NCI-H1436 treated with DMSO at 0.1 percent for 48 hours (cell line): ENCODE results near the gene P3H4.
A peak's percentile ranks its signal among the peaks of the same experiment; 100 is the strongest.
"Not testable (repeated sequence)": the region's sequence is repeated elsewhere in the genome, so short reads cannot be mapped to it uniquely, and the experiment has no call there.

Experiments used
- DNase-seq: peaks from one replicate; lab custom pipeline; 2025; lab: John Stamatoyannopoulos, UW

Gene P3H4

DNA sequence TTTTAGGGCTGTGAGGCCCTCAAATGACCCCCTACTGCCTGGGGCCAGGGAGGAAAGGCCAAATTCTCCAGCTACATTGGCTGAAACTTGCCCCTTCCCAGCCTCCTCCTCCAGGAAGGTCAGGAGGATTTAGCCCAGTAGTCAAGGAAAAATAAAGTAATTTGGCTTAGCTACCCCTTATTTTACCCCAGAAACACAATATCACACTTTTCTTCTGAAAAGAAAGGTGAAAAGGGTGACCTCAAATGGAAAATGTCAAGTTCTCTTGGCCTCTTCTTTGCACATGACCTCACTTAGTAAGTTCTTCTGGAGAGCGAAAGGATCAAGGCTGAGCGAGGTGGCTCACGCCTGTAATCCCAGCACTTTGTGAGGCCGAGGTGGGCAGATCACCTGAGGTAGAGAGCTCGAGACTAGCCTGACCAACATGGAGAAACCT is 17.2 kb downstream of the P3H4 start:
- DNase-seq, result no peak

DNA sequence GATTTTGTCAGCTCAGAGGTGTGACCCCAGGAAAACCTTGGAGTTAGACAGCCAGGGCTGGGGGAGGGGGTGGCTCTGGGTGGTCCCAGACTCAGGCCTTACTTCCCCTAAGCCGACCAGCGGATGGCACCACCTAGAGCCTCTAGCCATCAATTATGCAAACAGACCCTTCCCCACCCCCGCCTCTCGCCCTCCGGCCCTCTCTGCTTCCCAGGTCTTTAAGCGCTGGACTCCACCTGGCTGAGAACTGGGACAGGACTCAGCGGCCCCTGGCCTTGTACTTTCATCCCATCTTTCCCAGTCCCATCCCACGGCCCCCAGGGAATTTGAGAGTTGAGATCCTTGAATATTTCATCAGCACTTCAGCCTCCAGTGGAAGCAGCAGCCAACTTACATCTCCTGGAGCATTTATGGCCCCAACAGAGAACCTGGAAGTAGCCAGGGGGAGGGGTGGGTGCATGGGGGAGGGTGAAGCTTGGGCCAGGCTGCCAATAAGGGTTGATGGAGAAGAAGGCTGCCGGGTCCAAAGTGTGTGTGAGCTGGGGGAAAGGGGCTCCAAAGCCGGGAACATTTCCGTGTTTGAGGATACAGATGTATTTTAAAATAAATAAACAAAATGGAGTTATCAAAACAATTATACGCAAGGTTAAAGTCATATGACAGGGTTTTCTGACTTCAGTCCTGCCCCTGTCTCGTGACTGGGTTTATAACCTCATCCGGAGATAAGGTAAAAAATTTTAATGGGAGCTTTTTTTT is 17.8 kb downstream of the P3H4 start:
- no peak for DNase-seq

DNA sequence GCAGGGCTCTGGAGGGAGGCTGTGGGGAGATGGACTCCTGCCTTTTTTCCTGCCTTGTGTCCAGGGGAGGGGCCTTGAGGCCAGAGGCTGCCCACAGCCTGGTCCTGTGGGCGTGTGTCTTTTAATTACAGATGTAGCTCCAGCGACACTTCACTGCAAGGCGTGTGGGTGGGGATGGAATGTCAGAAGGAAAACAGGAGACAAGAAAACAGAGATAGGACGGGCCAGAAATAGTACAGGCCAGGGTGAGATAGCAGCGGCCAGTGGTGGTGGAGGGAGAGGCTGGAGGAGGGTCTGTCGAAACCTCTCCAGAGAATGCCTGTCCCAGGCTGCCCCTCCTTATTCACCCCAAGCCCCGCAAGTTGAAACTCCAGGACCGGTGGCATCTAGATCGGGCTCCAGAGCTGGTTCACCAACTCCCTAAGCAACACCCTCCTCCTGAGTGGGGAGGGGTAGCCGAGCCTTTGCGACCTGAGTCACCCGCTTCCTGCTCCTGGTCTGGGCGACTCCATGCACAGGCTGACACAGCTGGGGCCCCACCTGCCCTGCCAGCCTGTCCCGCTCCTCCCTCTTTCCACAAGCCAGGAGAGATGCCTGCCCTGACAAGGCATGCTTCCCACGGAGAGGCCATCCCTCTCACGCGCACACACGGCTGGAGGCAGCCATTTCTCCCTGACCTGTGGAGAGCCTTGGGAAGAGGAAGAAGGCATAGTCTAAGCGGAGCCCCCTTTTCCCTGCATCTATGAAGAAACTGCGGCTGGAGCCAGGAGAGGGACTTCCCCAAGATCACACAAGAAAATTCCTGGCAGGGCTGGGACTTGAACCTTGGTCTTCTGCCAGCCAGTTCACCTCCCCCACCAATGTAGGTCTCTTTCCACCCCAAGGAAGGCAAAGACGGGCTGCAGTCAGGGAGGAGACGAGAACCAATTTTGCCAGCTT is 18.6 kb downstream of the P3H4 start:
- no peak for DNase-seq

DNA sequence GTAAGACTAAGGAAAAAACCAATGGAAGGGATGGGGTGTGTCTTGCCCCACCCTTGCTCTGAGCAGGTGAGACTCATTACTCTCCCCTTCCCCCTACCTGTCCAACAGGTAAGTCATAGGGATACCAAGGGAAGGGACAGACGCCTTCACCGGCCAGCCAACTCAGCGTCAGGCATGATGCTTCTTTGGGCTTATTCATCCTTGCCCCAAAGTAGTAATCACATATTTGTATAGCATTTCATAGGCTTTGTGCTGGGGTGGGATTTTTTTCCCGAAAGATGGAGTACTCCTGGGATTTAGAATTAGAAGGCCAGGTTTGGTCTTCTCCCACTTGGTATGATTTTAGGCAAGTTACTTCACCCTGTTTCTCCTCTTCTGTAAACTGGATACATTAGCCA is 24.7 kb downstream of the P3H4 start:
- no peak for DNase-seq

DNA sequence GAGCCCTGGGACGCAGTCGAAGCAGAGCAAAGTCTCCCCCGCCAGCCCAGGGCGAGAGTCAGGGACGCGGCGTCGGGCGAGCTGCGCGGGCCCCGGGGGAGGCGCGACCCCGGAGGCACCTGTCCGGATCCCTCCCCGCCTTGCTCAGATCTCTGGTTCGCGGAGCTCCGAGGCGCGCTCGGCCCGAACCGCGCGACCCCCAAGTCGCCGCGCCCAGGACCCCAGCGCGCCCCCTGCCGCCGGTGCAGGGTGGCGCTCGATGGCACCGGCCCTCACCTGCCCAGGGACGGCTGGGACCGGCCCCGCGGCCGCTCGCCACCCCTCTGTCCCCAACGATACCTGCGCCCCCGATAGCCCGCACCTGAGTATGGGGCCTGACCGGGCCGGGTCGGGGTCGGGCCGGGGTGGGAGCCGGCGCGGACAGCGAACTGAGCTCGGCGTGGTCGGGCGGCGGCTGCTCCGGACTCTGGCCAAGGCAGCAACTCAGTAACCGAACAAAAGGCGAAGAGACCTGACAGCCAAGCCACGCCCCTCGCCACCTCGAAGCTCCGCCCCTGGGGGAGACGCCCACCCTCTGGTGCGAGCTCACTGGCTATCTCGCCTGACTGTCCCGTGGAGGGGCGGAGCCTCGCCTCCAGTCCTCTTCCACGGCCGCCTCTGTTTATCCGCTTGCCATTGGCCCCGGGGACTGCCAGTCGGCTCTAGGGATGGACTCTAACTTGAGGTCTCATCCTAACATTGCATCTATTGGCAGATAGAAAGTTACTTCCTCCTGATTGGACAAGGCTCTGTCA is 25.3 kb downstream of the P3H4 start, which contains the start of gene JUP:
JUP (minus strand) TSS at position 485 of the 794 bp plus-strand sequence. CDS start 14,857 bp downstream, outside the sequence.
- peak; percentile 100 for DNase-seq

DNA sequence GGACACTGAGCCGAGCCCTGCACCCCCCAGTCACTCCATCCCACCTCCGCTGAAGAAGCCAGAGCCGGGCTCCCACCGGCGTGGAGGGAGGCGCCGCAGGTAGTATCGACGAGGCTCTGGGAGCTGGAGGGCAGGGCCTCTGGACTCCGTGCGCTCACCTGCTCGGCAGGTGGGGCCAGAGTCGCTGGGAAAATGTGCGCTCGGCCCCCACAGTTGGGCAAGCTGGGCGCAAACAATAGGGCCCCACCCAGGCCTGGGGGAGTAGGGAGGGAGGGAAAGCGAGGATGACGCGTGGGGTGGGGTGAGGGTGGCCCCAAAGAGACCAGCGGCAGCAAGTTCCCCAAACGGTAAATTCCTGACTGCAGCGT is 25.9 kb downstream of the P3H4 start:
- DNase-seq, result no peak

DNA sequence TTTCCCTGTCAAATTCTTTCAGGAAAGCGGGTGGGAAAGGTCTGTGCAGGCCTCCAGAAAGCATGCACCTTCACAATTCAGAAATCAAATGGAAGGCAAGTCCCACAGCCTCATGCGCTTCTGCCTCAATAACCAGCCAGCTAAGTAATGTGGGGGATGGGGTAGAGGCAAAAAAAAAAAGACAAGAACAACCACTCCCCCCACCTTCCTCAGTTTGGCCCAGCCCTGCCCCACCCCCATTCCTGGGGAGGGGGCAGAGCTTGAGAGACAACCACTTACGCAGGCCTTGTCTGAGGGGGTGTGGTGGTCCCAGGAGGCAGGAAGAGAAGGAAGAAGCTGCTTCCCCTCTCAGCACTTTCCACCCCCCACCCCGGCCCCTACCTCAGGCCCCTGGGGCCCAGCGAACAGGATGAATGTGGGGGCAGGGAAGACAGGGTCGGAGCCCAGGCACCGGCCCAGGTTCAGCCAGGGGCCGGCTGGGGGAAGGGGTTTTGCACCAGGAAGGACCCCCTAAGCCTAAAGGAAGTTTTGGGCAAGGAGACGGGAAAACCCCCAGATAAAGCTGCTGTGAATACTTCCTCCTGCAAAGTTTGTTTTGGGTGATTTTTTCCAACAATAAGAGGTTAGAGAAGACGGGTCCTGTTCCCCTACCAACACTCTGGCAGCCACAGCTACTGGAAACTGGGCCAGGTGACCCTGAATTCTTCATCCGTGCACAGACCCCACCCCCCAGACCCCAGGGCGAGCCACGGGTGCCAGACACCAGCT is 26.5 kb downstream of the P3H4 start:
- DNase-seq, result no peak

- DNase-seq, result no peak
Observed at GRCh38 chr17:41784207-41784744, 27.5 kb downstream of the P3H4 start.

DNA sequence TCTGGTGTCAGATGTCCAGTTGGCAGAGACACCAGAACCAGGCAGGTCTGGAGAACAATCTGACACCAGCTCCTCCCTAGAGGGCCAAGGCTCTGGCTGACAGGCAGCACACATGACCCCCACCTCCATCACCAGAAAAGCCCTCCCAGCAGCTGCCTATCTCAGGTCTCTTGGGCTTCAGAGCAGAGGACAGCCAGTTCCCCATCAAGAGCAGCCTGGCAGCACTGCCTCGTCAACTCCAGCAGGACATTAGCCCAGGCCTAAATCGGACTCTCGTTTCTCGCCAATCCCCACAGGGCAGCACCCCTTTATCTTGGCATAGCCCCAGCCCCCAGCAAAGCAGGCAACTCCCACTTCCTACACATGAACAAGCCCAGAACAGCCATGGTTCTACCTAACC is 29.6 kb downstream of the P3H4 start:
- no peak for DNase-seq

DNA sequence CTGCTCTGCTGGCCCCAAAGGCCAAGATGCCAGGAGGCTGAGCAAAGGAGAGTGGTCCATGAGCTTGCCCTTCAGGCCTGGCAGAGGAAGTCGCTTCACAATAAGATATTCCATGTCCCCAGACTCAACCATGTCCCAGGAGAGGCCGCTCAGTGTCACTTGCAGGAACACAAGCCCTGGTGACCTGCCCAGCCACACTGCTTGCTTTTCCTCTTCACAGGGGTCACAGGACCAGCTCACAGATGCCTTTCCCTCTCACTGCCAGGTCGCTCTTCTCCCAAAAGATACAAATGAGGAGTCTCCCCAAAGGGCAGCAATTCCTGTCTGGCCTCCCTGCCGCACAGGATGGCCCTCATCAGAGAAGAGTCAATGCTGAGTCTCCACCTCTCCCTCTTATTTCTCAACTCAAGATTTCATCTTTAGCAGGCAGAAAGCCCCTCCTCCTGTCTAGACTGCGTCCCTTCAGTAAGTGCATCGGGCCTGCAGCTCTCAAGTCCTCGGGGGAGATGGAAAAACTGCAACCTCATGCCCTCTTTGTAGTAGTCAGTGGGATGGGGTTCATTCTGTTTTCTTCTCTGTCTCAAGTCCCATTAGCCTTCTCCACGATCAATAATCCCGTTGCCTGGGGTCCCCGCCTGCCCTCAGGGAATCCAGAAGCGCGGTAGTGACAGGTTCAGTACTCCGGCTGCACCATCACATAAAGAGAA is 30.2 kb downstream of the P3H4 start:
- no peak for DNase-seq

DNA sequence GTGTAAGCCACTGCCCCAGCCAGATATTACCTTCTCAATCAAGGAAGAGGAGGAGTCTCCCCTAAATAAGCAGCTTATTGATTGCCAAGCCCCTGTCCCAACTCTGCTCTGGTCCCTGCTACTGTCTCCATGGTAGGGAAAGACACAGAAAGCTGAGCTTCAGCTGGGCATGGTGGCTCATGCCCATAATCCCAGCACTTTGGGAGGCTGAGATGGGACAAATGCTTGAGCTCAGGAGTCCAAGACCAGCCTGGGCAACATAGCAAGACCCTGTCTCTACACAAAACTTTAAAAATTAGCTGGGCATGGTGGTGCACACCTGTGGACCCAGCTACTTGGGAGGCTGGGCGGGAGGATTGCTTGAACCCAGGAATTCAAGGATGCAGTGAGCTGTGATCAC is 31.8 kb downstream of the P3H4 start:
- no peak for DNase-seq

DNA sequence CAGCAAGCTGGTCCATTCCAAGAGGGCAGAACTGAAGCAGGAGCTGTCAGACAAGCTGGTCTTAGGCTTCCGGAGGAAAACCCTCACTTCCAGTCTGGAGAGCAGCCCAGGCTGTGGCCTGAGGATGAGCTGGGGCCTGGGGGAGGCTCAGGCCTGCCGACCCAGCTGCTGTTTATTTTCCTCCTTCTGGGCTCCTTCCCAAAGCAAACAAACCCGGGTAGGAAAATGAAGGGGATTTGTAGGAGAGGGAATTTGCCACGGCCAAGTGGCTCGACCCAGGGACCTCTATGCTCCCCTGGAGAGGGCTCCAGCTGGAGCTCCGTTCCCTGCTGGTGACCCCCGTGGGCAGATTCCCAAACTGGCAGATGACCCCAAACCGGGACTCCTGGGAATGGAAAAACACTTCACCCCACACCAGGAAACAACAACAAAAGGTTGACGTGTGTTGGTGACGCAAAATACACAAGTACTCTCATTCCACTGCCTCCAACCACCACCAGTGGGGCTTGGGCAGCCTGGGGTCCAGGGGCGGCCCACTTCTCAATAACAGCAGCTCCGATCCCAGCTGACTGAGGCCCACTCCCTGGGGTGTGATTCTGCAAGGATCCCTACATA is 34.1 kb downstream of the P3H4 start:
- DNase-seq, result no peak

- DNase-seq, result no peak
Observed at GRCh38 chr17:41777157-41777573, 34.6 kb downstream of the P3H4 start.

- not testable (repeated sequence) for DNase-seq
Observed at GRCh38 chr17:41776262-41776900, 35.4 kb downstream of the P3H4 start.

- DNase-seq, result no peak
Observed at GRCh38 chr17:41775394-41776226, 36.1 kb downstream of the P3H4 start.

DNA sequence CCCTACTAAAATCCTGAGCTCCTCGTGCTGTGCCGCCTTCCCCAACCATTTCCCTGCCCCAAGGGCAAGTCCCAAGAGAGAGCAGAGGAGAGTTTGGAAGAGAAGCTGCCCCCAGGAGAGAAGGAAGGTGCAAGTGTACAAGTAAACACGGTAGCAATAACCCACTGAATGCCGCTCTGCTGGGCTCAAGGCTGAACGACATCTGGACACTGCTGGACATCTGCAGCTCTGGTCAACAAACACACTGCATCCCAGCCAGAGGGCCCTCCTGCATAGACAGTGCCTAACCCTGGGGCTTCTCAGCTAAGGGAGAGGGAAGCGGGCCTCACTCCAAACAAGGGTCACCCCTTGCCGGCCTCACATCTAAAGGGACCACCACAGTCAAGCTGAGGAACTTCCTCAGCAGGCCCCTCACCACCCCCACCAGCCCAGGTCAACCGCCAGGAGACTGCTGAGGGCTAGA is 38.0 kb downstream of the P3H4 start:
- no peak for DNase-seq

GRCh38 chr17:41773190-41773588 is 38.6 kb downstream of the P3H4 start:
- no peak for DNase-seq

GRCh38 chr17:41772586-41773189 is 39.1 kb downstream of the P3H4 start:
- no peak for DNase-seq
